ENCODE data around the gene SOHLH2.

Gene SOHLH2

GRCh38 chr13:36160297-36160696, 54.1 kb downstream of the SOHLH2 start:
- H3K36me3 Mint-ChIP-seq (ENCODE audit: low read depth) = no peaks in the 10 kb centered on the region
- no peak overlapping the region for H3K27ac Mint-ChIP-seq
- no peaks in the 10 kb centered on the region for H3K4me1 Mint-ChIP-seq (ENCODE audit: low read depth)
- peaks cover 6% of the 10 kb centered on the region for H3K9me3 Mint-ChIP-seq
- peaks cover 5% of the 10 kb centered on the region for H3K27me3 Mint-ChIP-seq (ENCODE audit: low read depth)
- no peak overlapping the region for H3K4me3 Mint-ChIP-seq

GRCh38 chr13:36158611-36159010, 55.7 kb downstream of the SOHLH2 start:
- H3K4me3 Mint-ChIP-seq = no peak overlapping the region
- H3K27ac Mint-ChIP-seq = no peak overlapping the region
- peaks cover 6% of the 10 kb centered on the region for H3K9me3 Mint-ChIP-seq
- no peaks in the 10 kb centered on the region for H3K36me3 Mint-ChIP-seq (ENCODE audit: low read depth)
- H3K27me3 Mint-ChIP-seq (ENCODE audit: low read depth) = peaks cover 5% of the 10 kb centered on the region
- H3K4me1 Mint-ChIP-seq (ENCODE audit: low read depth) = no peaks in the 10 kb centered on the region

GRCh38 chr13:36157480-36157879, 56.9 kb downstream of the SOHLH2 start:
- peaks cover 5% of the 10 kb centered on the region for H3K27me3 Mint-ChIP-seq (ENCODE audit: low read depth)
- H3K4me1 Mint-ChIP-seq (ENCODE audit: low read depth) = no peaks in the 10 kb centered on the region
- H3K4me3 Mint-ChIP-seq = no peak overlapping the region
- H3K36me3 Mint-ChIP-seq (ENCODE audit: low read depth) = no peaks in the 10 kb centered on the region
- H3K27ac Mint-ChIP-seq = no peak overlapping the region
- H3K9me3 Mint-ChIP-seq = peaks cover 4% of the 10 kb centered on the region

- Mint-ChIP-seq H3K4me1 (ENCODE audit: low read depth) (no peaks in the 10 kb centered on the region), H3K27ac (no peak overlapping the region), H3K27me3 (ENCODE audit: low read depth) (peaks cover 5% of the 10 kb centered on the region), H3K9me3 (no peaks in the 10 kb centered on the region), H3K36me3 (ENCODE audit: low read depth) (no peaks in the 10 kb centered on the region), H3K4me3 (no peak overlapping the region)
Observed at GRCh38 chr13:36154567-36155291, 59.6 kb downstream of the SOHLH2 start.

GRCh38 chr13:36151591-36151990, 62.8 kb downstream of the SOHLH2 start:
- Mint-ChIP-seq H3K27ac (no peak overlapping the region), H3K4me1 (ENCODE audit: low read depth) (no peaks in the 10 kb centered on the region), H3K36me3 (ENCODE audit: low read depth) (no peaks in the 10 kb centered on the region), H3K9me3 (no peaks in the 10 kb centered on the region), H3K27me3 (ENCODE audit: low read depth) (peaks cover 5% of the 10 kb centered on the region), H3K4me3 (no peak overlapping the region)

GRCh38 chr13:36148446-36148845, 65.9 kb downstream of the SOHLH2 start:
- Mint-ChIP-seq H3K27me3 (ENCODE audit: low read depth) (no peaks in the 10 kb centered on the region), H3K27ac (no peak overlapping the region), H3K4me1 (ENCODE audit: low read depth) (no peaks in the 10 kb centered on the region), H3K4me3 (no peak overlapping the region), H3K36me3 (ENCODE audit: low read depth) (no peaks in the 10 kb centered on the region), H3K9me3 (no peaks in the 10 kb centered on the region)

- H3K27me3 Mint-ChIP-seq (ENCODE audit: low read depth) = no peaks in the 10 kb centered on the region
- H3K4me1 Mint-ChIP-seq (ENCODE audit: low read depth) = no peaks in the 10 kb centered on the region
- no peak overlapping the region for H3K4me3 Mint-ChIP-seq
- no peaks in the 10 kb centered on the region for H3K9me3 Mint-ChIP-seq
- no peak overlapping the region for H3K27ac Mint-ChIP-seq
- no peaks in the 10 kb centered on the region for H3K36me3 Mint-ChIP-seq (ENCODE audit: low read depth)
Observed at GRCh38 chr13:36147330-36147729, 67.0 kb downstream of the SOHLH2 start.

- H3K36me3 Mint-ChIP-seq (ENCODE audit: low read depth) = no peaks in the 10 kb centered on the region
- H3K27me3 Mint-ChIP-seq (ENCODE audit: low read depth) = no peaks in the 10 kb centered on the region
- no peak overlapping the region for H3K4me3 Mint-ChIP-seq
- no peaks in the 10 kb centered on the region for H3K4me1 Mint-ChIP-seq (ENCODE audit: low read depth)
- H3K9me3 Mint-ChIP-seq = no peaks in the 10 kb centered on the region
- no peak overlapping the region for H3K27ac Mint-ChIP-seq
Observed at GRCh38 chr13:36146511-36147269, 67.7 kb downstream of the SOHLH2 start.

GRCh38 chr13:36143738-36144137, 70.6 kb downstream of the SOHLH2 start:
- Mint-ChIP-seq H3K4me3 (no peak overlapping the region), H3K9me3 (no peaks in the 10 kb centered on the region), H3K4me1 (ENCODE audit: low read depth) (no peaks in the 10 kb centered on the region), H3K27me3 (ENCODE audit: low read depth) (no peaks in the 10 kb centered on the region), H3K36me3 (ENCODE audit: low read depth) (no peaks in the 10 kb centered on the region), H3K27ac (no peak overlapping the region)

GRCh38 chr13:36142735-36143134, 71.6 kb downstream of the SOHLH2 start:
- H3K9me3 Mint-ChIP-seq = no peaks in the 10 kb centered on the region
- no peaks in the 10 kb centered on the region for H3K36me3 Mint-ChIP-seq (ENCODE audit: low read depth)
- no peaks in the 10 kb centered on the region for H3K4me1 Mint-ChIP-seq (ENCODE audit: low read depth)
- H3K27ac Mint-ChIP-seq = no peak overlapping the region
- H3K4me3 Mint-ChIP-seq = no peak overlapping the region
- no peaks in the 10 kb centered on the region for H3K27me3 Mint-ChIP-seq (ENCODE audit: low read depth)

- peaks cover 19% of the 10 kb centered on the region for H3K27me3 Mint-ChIP-seq (ENCODE audit: low read depth)
- H3K4me3 Mint-ChIP-seq = no peak overlapping the region
- H3K36me3 Mint-ChIP-seq (ENCODE audit: low read depth) = no peaks in the 10 kb centered on the region
- H3K27ac Mint-ChIP-seq = no peak overlapping the region
- H3K4me1 Mint-ChIP-seq (ENCODE audit: low read depth) = no peaks in the 10 kb centered on the region
- H3K9me3 Mint-ChIP-seq = no peaks in the 10 kb centered on the region
Observed at GRCh38 chr13:36135876-36136275, 78.5 kb downstream of the SOHLH2 start.

GRCh38 chr13:36134632-36135031, 79.7 kb downstream of the SOHLH2 start:
- Mint-ChIP-seq H3K27me3 (ENCODE audit: low read depth) (peaks cover 28% of the 10 kb centered on the region), H3K4me1 (ENCODE audit: low read depth) (no peaks in the 10 kb centered on the region), H3K4me3 (no peak overlapping the region), H3K36me3 (ENCODE audit: low read depth) (no peaks in the 10 kb centered on the region), H3K27ac (no peak overlapping the region), H3K9me3 (no peaks in the 10 kb centered on the region)

- H3K9me3 Mint-ChIP-seq = no peaks in the 10 kb centered on the region
- no peak overlapping the region for H3K4me3 Mint-ChIP-seq
- H3K27me3 Mint-ChIP-seq (ENCODE audit: low read depth) = peaks cover 28% of the 10 kb centered on the region
Observed at GRCh38 chr13:36133950-36134626, 80.3 kb downstream of the SOHLH2 start.

GRCh38 chr13:36132376-36132775, 82.0 kb downstream of the SOHLH2 start:
- H3K9me3 Mint-ChIP-seq = no peaks in the 10 kb centered on the region
- H3K27ac Mint-ChIP-seq = no peak overlapping the region
- no peak overlapping the region for H3K4me3 Mint-ChIP-seq
- H3K4me1 Mint-ChIP-seq (ENCODE audit: low read depth) = no peaks in the 10 kb centered on the region
- H3K36me3 Mint-ChIP-seq (ENCODE audit: low read depth) = no peaks in the 10 kb centered on the region
- H3K27me3 Mint-ChIP-seq (ENCODE audit: low read depth) = peaks cover 28% of the 10 kb centered on the region

More at GRCh38 chr13:36133950-36134626, 80.3 kb downstream of the SOHLH2 start:
- no peaks in the 10 kb centered on the region for H3K4me1 Mint-ChIP-seq (ENCODE audit: low read depth)
- no peaks in the 10 kb centered on the region for H3K36me3 Mint-ChIP-seq (ENCODE audit: low read depth)
- no peak overlapping the region for H3K27ac Mint-ChIP-seq

- H3K36me3 Mint-ChIP-seq (ENCODE audit: low read depth) = no peaks in the 10 kb centered on the region
- H3K27ac Mint-ChIP-seq = no peak overlapping the region
- H3K4me1 Mint-ChIP-seq (ENCODE audit: low read depth) = no peaks in the 10 kb centered on the region
- no peak overlapping the region for H3K4me3 Mint-ChIP-seq
- peaks cover 28% of the 10 kb centered on the region for H3K27me3 Mint-ChIP-seq (ENCODE audit: low read depth)
- no peaks in the 10 kb centered on the region for H3K9me3 Mint-ChIP-seq
Observed at GRCh38 chr13:36131931-36132297, 82.4 kb downstream of the SOHLH2 start.
